Aorta (tissue), 5 donors: ENCODE measurements around the gene RPP21. TPM values are rescaled to one million over a fixed set of nuclear protein-coding genes. Genes with fewer than 3 reads are reported as not detected.

Experiments
- ATAC-seq: fragments of 200-7000 bp; cut with Tn5 transposase; one replicate; pipeline ENCODE4 v1.9.1; 2022; ENCODE audit warnings: moderate library complexity; ENCODE audit not compliant: low FRiP score
- DNase-seq, 2 donors: peaks; one replicate each; pipeline ENCODE4 v3.0.0-alpha.2; 2020
- H3K27ac ChIP-seq, 2 donors: one replicate each; pipeline ENCODE4 v1.5.1; 2013; ENCODE audit warnings: low read length in 2 of 2, mild to moderate bottlenecking in 2 of 2, moderate library complexity in 2 of 2, control low read depth in 1 of 2, inconsistent platforms in 1 of 2, low read depth in 1 of 2
- H3K27me3 ChIP-seq, 2 donors: one replicate each; pipeline ENCODE4 v1.6.1; 2013; ENCODE audit warnings: control low read depth in 1 of 2, low read length in 1 of 2, mild to moderate bottlenecking in 1 of 2, moderate library complexity in 1 of 2; ENCODE audit not compliant: insufficient read depth in 2 of 2, control insufficient read depth in 1 of 2
- H3K36me3 ChIP-seq, 2 donors: one replicate each; pipeline ENCODE4 v1.6.1; 2013; ENCODE audit warnings: control low read depth in 1 of 2, low read length in 1 of 2, mild to moderate bottlenecking in 1 of 2; ENCODE audit not compliant: insufficient read depth in 2 of 2, control insufficient read depth in 1 of 2
- H3K4me1 ChIP-seq, 2 donors: one replicate each; pipeline ENCODE4 v1.6.1; 2013; ENCODE audit warnings: low read length in 2 of 2, control low read depth in 1 of 2, mild to moderate bottlenecking in 1 of 2, moderate library complexity in 1 of 2; ENCODE audit not compliant: insufficient read depth in 2 of 2, control insufficient read depth in 1 of 2
- H3K4me3 ChIP-seq, 2 donors: one replicate each; pipeline ENCODE4 v1.5.1; 2013; ENCODE audit warnings: low read length in 2 of 2, control low read depth in 1 of 2, mild to moderate bottlenecking in 1 of 2
- H3K9me3 ChIP-seq: one replicate; pipeline ENCODE4 v1.6.1; 2013; ENCODE audit warnings: mild to moderate bottlenecking, low read length; ENCODE audit not compliant: control insufficient read depth
- WGBS, 2 donors: extraction: QIAGEN DNeasy Blood & Tissue Kit; methylation state at CpG; one replicate each; pipeline ENCODE4 v1.1.7; 2013; 5-methylcytosine and 5-hydroxymethylcytosine counted together
- intact Hi-C, 2 donors: fragments of 100-400 bp; cut with DNase I; formaldehyde crosslinking; loops; one replicate each; pipeline versions ENCODE4 v1.14.2 to v1.15.0; 2022
- long read RNA-seq, 2 donors: library from polyadenylated mRNA; unstranded; transcript quantifications; one replicate each; pipeline ENCODE4 v2.0.0, GENCODE V29; 2020 to 2021
- polyA plus RNA-seq, 2 donors: library from polyadenylated mRNA; stranded (reverse); fragments of 200-250 nt; gene quantifications; one replicate each; pipeline ENCODE4 v1.2.3, GENCODE V29; 2013
- total RNA-seq, 2 donors: library from RNA; stranded (reverse); fragmentation: NEBNext Ultra II Directional; extraction: Animal tissue kit (Norgen Biotek cat#: 25700); gene quantifications; one replicate each; pipeline ENCODE4 v1.2.1, GENCODE V29; 2021
- donor health status: healthy with polysubstance abuse.
- donor health status: Bipolar disorder and iron deficiency.
- donor health status: DM: no; HTN: no; CAD: no.
- donor health status: DM: no; HTN: no; CAD: no.
- donor health status: DM: yes; HTN: yes; CAD: no.

The RPP21 gene
- total RNA-seq: 10 to 100 TPM; 26.7 to 32.8 TPM
- polyA plus RNA-seq: 100 to 1,000 TPM in 1 of 2 donors, 10 to 100 TPM in 1; 78.0 to 119 TPM
- long read RNA-seq, donor 1, partial matches to known transcripts: 1 of 12 reads
- long read RNA-seq, donor 1, other reads (novel, unspliced or antisense): 4 of 12 reads
- long read RNA-seq, donor 2, transcript RPP21-224 (5 exons, 525 nt): major isoform, 7 of 13 reads
- long read RNA-seq, donor 2, partial matches to known transcripts: 1 of 13 reads
- long read RNA-seq, donor 2, other reads (novel, unspliced or antisense): 2 of 13 reads

DNA sequence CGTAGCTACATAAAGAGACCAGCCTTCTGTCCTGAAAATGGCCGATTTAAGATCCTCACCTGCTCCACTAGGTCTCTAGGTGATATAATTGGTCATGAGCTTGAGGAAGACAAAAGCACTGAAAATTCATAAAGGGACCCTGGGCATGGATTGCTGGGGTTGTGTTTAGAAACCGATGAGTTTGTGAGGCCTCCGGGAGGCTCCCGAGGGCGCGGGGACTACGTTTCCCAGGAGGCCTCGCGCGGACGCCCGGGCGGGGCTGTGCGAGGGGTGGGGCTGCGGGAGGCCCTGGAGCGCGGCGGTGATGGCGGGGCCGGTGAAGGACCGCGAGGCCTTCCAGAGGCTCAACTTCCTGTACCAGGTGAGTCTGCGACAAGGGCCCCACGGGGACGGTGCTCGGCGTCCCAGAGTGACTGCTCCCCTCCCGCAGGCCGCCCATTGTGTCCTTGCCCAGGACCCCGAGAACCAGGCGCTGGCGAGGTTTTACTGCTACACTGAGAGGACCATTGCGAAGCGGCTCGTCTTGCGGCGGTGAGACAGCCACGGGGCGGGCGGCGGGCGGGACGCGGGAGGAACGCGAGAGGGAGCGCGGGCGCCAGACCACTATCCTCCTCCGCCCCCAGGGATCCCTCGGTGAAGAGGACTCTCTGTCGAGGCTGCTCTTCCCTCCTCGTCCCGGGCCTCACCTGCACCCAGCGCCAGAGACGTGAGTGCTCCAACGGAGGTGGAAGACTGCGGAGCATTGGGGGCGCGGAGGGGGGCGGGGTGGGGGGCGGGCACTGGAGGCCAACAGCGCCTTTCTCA lies at the start of gene RPP21:
RPP21 (plus strand) TSS at position 289 of the 804 bp plus-strand sequence; CDS start at position 305, 16 bp downstream.
- ATAC-seq (peak; percentile 96), DNase-seq (peak; percentile 85 to 95)
- H3K36me3 ChIP-seq: peaks cover 0 to 3% of the 10 kb centered on the region in 2 donors
- 2% methylated on average over 63 to 64 of the region's 64 CpGs for WGBS, 2 donors
- H3K4me1 ChIP-seq: no peaks in the 10 kb centered on the region
- intact Hi-C loops: no loop called here
- H3K27ac ChIP-seq: peak within 1 kb of the TSS in 1 of 2 donors; percentile 66
- no peaks in the 10 kb centered on the region for H3K9me3 ChIP-seq
- no peaks in the 10 kb centered on the region for H3K27me3 ChIP-seq
- peak within 1 kb of the TSS; percentile 38 to 58 for H3K4me3 ChIP-seq

GRCh38 chr6:30295837-30296236 lies 49.1 kb upstream of the RPP21 start:
- H3K4me3 ChIP-seq: no peak overlapping the region
- H3K9me3 ChIP-seq: peaks cover 2% of the 10 kb centered on the region
- no peak overlapping the region for H3K27ac ChIP-seq
- WGBS, 2 donors: 91 to 94% methylated on average over 2 of the region's 2 CpGs
- DNase-seq: no peak
- H3K36me3 ChIP-seq: peaks cover 11 to 14% of the 10 kb centered on the region in 2 donors
- no peak for ATAC-seq
- intact Hi-C loops: no loop called here
- H3K4me1 ChIP-seq: no peaks in the 10 kb centered on the region
- H3K27me3 ChIP-seq: no peaks in the 10 kb centered on the region

- Histone ChIP-seq H3K36me3 (peaks cover 2 to 8% of the 10 kb centered on the region in 2 donors), H3K9me3 (no peaks in the 10 kb centered on the region), H3K27ac (no peak overlapping the region), H3K27me3 (no peaks in the 10 kb centered on the region), H3K4me1 (peaks cover 0 to 2% of the 10 kb centered on the region in 2 donors), H3K4me3 (no peak overlapping the region)
- ATAC-seq (no peak), DNase-seq (no peak)
- 73 to 95% methylated on average over 2 of the region's 2 CpGs for WGBS, 2 donors
- intact Hi-C loops: no loop called here
Observed at GRCh38 chr6:30304002-30304401, 41.0 kb upstream of the RPP21 start.

DNA sequence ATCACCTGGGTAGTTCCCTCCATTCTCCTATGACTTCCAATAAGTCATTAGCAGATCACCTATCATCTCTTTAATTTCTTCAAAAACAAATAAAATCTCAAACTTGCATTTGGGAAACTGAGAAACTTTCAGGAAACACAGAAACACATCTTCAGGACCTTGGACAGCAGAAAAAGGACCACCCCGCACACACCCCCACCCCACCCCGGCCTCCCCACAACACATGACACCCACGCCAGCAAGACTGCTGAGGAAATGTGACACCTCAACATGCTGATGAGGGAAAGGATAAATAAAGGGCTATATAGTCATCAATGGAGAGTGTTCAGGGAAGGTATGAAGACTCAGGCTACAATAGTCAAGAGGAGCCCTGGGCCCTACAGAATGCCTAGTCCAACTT lies 33.9 kb upstream of the RPP21 start:
- ATAC-seq: no peak
- no peaks in the 10 kb centered on the region for H3K4me1 ChIP-seq
- no peaks in the 10 kb centered on the region for H3K9me3 ChIP-seq
- no peak overlapping the region for H3K27ac ChIP-seq
- H3K36me3 ChIP-seq: peaks cover 0 to 7% of the 10 kb centered on the region in 2 donors
- no peak for DNase-seq
- no peak overlapping the region for H3K4me3 ChIP-seq
- intact Hi-C loops: no loop called here
- 76 to 78% methylated on average over 3 of the region's 3 CpGs for WGBS, 2 donors
- no peaks in the 10 kb centered on the region for H3K27me3 ChIP-seq

GRCh38 chr6:30311671-30312070 lies 33.3 kb upstream of the RPP21 start:
- no peaks in the 10 kb centered on the region for H3K9me3 ChIP-seq
- no peak overlapping the region for H3K4me3 ChIP-seq
- ATAC-seq (no peak), DNase-seq (no peak)
- 86 to 90% methylated on average over 1 of the region's 1 CpG for WGBS, 2 donors
- intact Hi-C loops: no loop called here
- no peaks in the 10 kb centered on the region for H3K27me3 ChIP-seq
- H3K36me3 ChIP-seq: peaks cover 0 to 9% of the 10 kb centered on the region in 2 donors
- H3K27ac ChIP-seq: no peak overlapping the region
- no peaks in the 10 kb centered on the region for H3K4me1 ChIP-seq

DNA sequence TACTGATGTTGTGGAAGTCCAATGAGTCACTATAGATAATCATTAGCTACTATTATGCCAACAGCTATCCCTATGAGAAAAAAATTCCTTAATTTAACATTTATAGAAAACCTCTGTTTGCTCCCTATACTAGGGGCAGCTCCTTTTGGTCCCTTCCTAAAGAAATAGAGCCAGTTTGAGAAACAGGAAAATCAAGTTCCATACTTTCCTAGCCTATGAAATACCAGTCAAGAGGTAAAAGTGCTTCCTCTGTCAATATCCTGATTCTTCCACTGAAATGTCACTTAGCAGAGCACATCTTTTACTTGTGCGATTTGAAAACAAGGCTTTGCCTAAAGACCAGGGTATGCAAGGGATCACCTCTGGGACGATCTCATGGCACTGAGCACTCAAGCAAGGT lies 32.7 kb upstream of the RPP21 start:
- H3K9me3 ChIP-seq: no peaks in the 10 kb centered on the region
- no peak overlapping the region for H3K27ac ChIP-seq
- peaks cover 0 to 9% of the 10 kb centered on the region in 2 donors for H3K36me3 ChIP-seq
- 95 to 96% methylated on average over 2 of the region's 2 CpGs for WGBS, 2 donors
- no peaks in the 10 kb centered on the region for H3K27me3 ChIP-seq
- DNase-seq: no peak
- H3K4me3 ChIP-seq: no peak overlapping the region
- intact Hi-C loops: no loop called here
- H3K4me1 ChIP-seq: no peaks in the 10 kb centered on the region
- no peak for ATAC-seq

DNA sequence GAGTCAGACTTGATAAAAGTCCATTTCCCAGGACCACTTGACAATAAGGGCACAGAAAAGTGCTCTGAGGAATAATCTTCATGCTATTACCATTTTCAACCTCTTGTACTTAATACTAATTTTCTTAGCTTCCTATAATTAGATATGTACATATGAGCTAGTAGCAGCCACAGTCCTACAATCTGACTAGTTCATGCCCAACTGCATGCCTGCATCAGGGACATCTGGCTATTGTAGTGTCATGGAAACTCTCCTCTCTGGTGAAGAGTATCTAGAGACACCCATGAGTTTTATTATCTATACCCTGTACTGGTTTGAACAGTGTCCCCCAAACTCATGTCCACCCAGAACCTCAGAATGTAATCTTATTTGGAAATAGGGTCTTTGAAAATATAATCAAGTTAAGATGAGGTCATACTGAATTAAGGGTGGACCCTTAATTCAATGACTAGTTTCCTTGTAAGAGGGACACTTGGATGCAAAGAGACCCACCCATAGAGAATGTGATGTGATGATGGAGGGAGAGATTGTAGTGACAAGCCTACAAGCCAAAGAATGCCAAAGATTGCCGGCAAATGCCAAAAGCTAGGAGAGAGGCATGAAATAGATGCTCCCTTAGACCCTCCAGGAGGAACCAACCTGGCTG lies 32.2 kb upstream of the RPP21 start:
- 96% methylated on average over 1 of the region's 1 CpG for WGBS, 2 donors
- no peak for DNase-seq
- H3K4me1 ChIP-seq: no peaks in the 10 kb centered on the region
- no peaks in the 10 kb centered on the region for H3K9me3 ChIP-seq
- intact Hi-C loops: no loop called here
- H3K36me3 ChIP-seq: peaks cover 0 to 7% of the 10 kb centered on the region in 2 donors
- no peak overlapping the region for H3K4me3 ChIP-seq
- H3K27me3 ChIP-seq: no peaks in the 10 kb centered on the region
- no peak for ATAC-seq
- H3K27ac ChIP-seq: no peak overlapping the region

DNA sequence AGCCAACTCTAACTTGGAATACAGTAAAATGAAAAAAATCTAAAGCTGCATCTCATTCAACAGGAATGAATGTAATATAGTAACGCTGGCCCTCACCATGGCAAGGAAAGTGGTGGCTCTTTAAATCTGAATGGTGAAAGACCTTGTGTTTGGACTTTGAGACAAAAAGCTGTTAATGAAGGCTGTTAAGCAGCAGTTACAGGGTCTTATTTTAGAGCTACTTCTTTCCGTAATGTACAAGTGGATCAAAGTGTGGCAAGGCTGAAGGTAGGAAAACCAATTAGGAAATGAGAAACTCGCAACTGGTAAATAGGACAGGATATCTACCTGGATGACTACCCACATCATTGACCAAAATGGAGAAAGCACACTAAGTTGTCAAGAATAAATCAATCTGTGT lies 29.8 kb upstream of the RPP21 start:
- no peak overlapping the region for H3K27ac ChIP-seq
- no peak for ATAC-seq
- H3K4me3 ChIP-seq: no peak overlapping the region
- H3K27me3 ChIP-seq: no peaks in the 10 kb centered on the region
- WGBS, 2 donors: 96 to 97% methylated on average over 3 of the region's 3 CpGs
- intact Hi-C loops: no loop called here
- H3K36me3 ChIP-seq: peaks cover 0 to 7% of the 10 kb centered on the region in 2 donors
- peaks cover 0 to 1% of the 10 kb centered on the region in 2 donors for H3K4me1 ChIP-seq
- no peak for DNase-seq
- no peaks in the 10 kb centered on the region for H3K9me3 ChIP-seq
